IMR-90 (cell line): ENCODE results near the gene SMIM36.

ENCODE experiments used
- CTCF ChIP-seq: conservative IDR thresholded peaks from 2 replicates; pipeline ENCODE4 v1.5.1; 2012; ENCODE audit warnings: mild to moderate bottlenecking, low read depth, low read length, improper control_type of control experiment
- ELK1 ChIP-seq: fragments of 150-350 bp; IDR thresholded peaks from 2 replicates; pipeline ENCODE4 v1.6.1; 2016; ENCODE audit warnings: low read depth, mild to moderate bottlenecking, low read length, moderate library complexity, borderline replicate concordance
- SMC3 ChIP-seq: fragments of 150-350 bp; IDR thresholded peaks from 2 replicates; pipeline ENCODE4 v1.6.1; 2016; ENCODE audit warnings: low read depth, mild to moderate bottlenecking, antibody characterized with exemption, low read length, moderate library complexity

- no peak for TF ChIP-seq CTCF
- no peak for TF ChIP-seq ELK1
- no peak for TF ChIP-seq SMC3
Observed at GRCh38 chr17:55462234-55462633, 49.0 kb downstream of the SMIM36 start.
